HG02943 (cell line): ENCODE results near the gene TSPAN15.
"Not testable (repeated sequence)": the region's sequence is repeated elsewhere in the genome, so short reads cannot be mapped to it uniquely, and the experiment has no call there.

ENCODE experiments used
- ATAC-seq: cut with Tn5 transposase; IDR thresholded peaks from one replicate; pipeline ENCODE4 v1.9.1; 2021; ENCODE audit warnings: mild to moderate bottlenecking, low read depth, moderate library complexity; ENCODE audit not compliant: unreplicated experiment

TSPAN15 gene

DNA sequence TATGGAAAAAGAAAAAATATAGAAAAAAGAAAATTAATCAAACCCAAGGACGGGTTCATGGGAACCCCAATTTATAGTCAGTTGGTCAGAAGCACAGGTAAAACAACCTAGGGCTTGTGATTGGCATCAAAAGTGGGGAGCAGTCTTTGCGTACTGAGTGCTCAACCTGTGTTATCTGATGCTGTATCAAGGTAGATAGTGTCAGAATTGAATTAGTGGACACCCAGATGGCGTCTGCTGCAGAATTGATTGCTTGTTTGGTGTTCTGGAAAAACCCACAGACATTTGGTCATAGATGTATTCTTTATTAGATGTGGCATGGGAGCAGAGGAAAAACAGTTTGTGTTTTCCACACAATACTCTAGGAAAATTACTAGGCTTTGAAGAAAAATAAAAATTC is 82.4 kb downstream of the TSPAN15 start:
- no peak for ATAC-seq

DNA sequence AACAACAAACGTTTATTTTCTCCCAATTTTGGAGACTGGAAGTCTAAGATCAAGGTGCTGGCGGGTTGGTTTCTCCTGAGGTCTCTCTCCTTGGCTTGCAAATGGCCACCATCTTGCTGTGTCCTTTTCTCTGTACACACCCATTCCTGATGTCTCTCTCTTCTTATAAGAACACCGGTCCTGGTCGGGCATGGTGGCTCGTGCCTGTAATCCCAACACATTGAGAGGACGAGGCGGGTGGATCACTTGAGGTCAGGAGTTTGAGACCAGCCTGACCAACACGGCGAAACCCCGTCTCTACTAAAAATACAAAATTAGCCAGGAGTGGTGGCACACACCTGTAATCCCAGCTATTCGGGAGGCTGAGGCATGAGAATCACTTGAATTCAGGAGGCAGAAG is 85.3 kb downstream of the TSPAN15 start:
- ATAC-seq, result not testable (repeated sequence)

- no peak for ATAC-seq
Measured at GRCh38 chr10:69537449-69537848, 86.2 kb downstream of the TSPAN15 start.

DNA sequence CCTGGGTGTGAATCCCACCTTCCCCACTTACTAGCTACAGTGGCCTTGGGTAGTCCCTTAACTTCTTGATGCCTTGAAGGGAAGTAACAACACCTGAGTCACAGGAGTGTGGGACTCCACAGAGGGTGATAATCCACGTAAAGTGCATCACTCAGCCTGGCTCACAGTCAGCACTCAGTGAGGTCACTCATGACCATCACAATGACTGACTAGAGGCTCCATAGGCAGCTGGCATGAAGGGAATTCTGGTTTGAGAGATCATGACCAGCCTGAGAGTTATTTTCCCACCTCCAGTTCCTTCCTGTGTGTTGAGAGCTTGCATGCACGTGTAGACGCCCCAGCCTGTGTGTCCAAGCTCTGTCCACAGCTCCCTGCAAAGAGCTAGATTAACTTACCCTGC is 87.2 kb downstream of the TSPAN15 start:
- ATAC-seq, result no peak

DNA sequence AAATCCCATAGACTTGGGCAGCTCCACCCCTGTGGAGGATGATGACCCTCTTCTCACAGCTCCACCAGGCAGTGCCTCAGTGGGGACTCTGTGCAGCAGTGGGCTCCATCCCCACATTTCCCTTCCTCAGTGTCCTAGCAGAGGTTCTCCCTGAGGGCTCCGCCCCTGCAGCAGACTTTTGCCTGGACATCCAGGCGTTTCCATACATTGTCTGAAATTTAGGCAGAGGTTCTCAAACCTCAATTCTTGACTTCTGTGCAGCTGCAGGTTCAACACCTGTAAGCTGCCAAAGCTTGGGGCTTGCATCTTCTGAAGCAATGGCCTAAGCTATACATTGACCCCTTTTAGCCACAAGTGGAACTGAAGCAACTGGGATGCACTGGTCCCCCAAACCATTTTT is 90.2 kb downstream of the TSPAN15 start:
- no peak for ATAC-seq

DNA sequence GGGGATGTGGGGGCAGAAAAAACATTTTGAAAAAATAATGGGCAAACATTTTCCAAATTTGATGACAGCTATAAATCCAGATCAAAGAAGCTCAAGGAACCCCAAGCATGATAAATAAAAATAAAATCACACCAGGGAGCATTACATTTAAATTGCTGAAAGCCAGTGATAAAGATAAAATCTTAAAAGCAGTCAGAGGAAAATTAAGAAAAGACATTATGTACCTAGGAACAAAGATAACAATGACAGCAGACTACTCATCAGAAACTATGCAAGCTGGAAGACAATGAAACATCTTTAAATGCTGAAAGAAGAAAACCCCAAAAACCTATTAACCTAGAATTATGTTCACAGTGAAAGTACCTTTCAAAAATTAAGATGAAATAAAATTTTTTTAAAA is 98.7 kb downstream of the TSPAN15 start:
- ATAC-seq, result no peak

GRCh38 chr10:69552268-69552667 is 101.0 kb downstream of the TSPAN15 start:
- ATAC-seq, result no peak

GRCh38 chr10:69553328-69553727 is 102.1 kb downstream of the TSPAN15 start:
- ATAC-seq, result no peak

GRCh38 chr10:69554611-69555010 is 103.3 kb downstream of the TSPAN15 start:
- no peak for ATAC-seq
